ENCODE measurements around the gene ATG10.

GRCh38 chr5:82031220-82032119 is 59.6 kb downstream of the ATG10 start:
- TF ChIP-seq CTCF (IDR thresholded peaks at IDR 0.05; ENCODE audit: borderline replicate concordance, extremely low read depth, low read length, poor library complexity, severe bottlenecking) (no peak), EZH2 (IDR thresholded peaks at IDR 0.05; ENCODE audit: borderline replicate concordance, low read depth, low read length, severe bottlenecking) (no peak)
